NCI-H526 treated with DMSO at 0.1 percent for 48 hours (cell line): ENCODE results near the gene SFN.
"Not testable (repeated sequence)": the region's sequence is repeated elsewhere in the genome, so short reads cannot be mapped to it uniquely, and the experiment has no call there.

Source experiments
- DNase-seq: peaks from one replicate; lab custom pipeline; 2025; lab: John Stamatoyannopoulos, UW

Gene SFN

DNA sequence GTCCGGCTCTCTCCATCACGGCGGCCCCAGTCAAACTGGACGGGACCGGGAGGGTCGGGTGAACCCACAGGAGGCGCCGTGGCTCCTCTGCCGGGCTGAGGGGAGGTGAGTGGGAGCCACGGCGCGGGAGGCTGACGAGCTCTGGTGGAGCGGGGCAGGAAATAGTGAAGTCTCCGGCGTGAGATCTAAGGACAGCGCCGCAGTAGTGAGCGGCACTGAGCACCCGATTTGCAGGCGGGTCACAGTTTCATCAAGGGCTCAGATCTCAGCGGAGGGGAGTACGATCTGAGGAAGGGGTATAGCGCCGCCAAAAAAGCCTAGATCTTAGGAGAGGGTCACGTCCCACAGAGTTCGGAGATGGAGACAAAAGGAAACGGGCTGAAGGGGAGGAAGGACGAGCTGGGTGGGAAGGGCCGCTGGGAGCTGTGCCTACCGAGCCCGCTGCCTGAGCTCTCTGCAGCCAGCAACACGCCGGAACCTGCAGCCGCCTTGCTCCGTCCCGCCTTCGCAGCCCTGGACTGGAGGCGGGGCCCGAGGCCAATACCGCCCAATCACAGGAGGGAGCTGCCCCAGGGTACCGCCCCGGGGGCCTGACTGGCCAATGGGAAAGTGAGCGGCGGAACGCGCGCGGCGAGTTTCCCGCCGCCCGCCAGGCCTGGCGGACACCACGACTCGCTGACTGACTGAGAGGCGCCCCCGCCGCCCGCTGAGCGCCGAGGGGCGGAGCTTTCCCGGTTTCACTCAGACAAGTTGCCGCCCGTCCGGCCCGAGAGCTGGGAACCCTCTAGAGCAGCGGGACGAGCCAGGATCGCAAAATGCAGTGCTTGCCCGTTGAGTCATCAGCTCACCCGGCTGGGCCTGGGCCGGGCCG, 1.9 kb downstream of the SFN start:
- peak; percentile 95 for DNase-seq

GRCh38 chr1:26873097-26873496, 10.1 kb downstream of the SFN start:
- DNase-seq: not testable (repeated sequence)

- no peak for DNase-seq
These were observed 11.9 kb downstream of the SFN start for GRCh38 chr1:26874896-26875295.

GRCh38 chr1:26877326-26877725, 14.4 kb downstream of the SFN start:
- no peak for DNase-seq

DNA sequence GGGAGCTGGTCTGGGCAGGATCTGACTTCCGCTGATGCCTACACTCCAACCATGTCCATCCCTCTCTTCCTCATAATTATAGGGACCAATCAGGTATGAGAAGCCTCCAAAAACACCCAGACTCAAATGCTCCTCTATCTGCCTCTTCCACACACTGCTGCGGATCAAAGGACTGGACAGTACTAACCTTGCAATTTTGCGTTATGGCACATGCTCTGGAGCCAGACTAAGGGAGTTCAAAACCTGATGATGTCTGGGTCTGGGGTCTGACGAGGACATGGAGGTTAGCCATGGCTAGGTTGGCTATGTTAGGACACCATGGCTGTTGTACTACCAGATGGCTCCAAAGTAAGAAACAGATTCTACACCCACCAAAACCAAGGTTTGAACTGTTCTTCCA, 16.8 kb downstream of the SFN start:
- DNase-seq: no peak

- not testable (repeated sequence) for DNase-seq
These were observed 18.7 kb downstream of the SFN start for GRCh38 chr1:26881611-26882010.

- no peak for DNase-seq
These were observed 19.9 kb downstream of the SFN start for GRCh38 chr1:26882696-26883463.

DNA sequence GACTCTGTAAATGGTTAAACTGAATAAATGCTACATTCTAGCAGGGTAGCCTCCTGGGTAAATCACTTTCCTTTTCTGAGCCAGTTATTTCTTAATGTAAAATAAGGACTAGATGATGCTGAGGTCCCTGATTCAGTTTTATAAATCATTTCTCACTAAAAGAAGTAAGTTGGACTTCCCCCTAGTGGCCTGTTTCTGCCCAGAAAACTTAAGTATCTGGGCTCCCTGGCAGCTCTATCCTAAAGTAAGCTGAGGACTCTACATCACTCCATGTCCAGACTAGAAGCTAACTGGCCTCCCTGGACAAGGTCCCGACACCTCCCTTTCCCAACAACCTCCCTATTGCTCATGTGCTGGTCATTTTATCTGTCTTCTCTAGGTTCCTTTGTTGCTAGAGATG, 24.2 kb downstream of the SFN start:
- no peak for DNase-seq

DNA sequence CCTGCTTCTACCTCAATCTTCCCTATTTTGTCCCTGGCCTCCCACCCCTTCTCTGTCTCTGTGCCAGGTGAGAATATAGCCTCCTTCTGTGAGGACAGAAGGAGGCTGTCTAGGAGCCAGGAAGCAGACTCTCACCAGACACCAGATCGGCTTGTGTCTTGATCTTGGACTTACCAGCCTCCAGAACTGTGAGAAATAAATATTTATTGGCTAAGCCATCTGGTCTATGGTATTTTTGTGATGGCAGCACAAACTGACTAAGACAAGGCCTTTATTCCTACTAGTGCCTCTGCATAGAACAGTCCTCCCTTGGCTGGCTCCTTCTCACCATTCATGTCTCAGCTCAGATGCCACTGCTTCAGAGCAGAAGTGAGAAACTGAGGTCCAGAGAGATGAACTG, 25.3 kb downstream of the SFN start:
- no peak for DNase-seq

GRCh38 chr1:26889551-26890466, 26.9 kb downstream of the SFN start, which contains the start of gene GPN2:
GPN2 (minus strand) TSS chr1:26890283; CDS start chr1:26890096, 187 bp downstream.
- peak; percentile 26 for DNase-seq

DNA sequence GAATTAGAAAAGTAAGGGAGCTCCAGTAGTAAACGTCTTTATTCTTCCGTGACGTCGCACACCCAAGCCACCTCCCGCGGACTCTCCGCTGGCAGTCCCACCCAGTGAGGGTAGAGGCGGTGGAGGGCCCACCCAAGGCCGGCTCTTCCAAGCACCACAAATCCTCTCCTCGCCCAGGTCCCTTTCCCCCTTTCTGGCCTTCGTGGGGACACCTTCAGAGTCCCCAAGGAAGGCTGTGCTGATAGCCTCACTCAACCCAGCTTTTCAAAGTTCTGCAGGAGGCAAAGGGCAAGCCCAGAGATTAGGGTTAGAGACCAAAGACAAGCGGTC, 27.5 kb downstream of the SFN start:
- no peak for DNase-seq

DNA sequence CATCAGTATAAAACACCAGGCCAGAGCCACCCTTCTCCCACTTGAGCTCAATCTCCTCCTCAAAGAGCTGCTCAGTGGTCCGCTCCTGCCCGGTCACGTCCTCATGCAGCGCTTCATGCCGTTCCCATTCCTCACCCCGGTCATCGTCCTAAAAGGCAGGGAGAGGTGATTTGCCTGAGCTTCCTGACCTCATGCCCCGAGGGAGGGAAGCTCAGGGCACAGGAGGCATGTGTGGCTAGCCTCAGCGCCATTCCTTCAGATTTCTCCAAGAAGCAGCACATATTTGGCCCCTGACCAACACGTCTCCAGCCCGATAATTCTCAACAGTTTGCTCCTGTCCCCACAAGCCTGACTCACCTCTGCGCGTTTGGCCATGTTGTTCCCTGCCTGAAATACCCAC, 31.3 kb downstream of the SFN start:
- no peak for DNase-seq

DNA sequence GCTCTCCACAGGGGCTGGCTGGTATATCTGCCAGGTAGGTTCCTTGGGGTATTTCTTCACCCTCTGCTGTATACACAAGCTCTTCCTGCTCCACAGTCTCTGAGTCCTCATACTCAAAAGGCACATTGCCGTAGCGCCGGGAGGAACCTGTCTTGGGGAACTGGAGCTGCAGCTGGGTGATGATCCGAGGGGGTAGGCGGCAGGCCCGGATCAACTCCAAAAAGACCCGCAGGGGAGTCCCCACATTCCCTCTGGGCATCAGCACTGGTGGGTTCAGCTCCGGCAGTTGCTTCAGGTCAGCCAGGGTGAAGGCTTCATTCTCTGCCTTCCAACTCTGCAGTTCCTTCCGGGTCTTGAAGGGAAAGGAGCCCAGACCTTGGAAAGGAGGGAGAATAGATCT, 34.4 kb downstream of the SFN start:
- no peak for DNase-seq

- peak; percentile 84 for DNase-seq
These were observed 37.3 kb downstream of the SFN start, which contains the start of gene GPATCH3 for GRCh38 chr1:26900001-26900814. GPATCH3 (minus strand) TSS chr1:26900467; CDS start chr1:26900442, 25 bp downstream.

- DNase-seq: no peak
These were observed 38.0 kb downstream of the SFN start for GRCh38 chr1:26900815-26901511.

DNA sequence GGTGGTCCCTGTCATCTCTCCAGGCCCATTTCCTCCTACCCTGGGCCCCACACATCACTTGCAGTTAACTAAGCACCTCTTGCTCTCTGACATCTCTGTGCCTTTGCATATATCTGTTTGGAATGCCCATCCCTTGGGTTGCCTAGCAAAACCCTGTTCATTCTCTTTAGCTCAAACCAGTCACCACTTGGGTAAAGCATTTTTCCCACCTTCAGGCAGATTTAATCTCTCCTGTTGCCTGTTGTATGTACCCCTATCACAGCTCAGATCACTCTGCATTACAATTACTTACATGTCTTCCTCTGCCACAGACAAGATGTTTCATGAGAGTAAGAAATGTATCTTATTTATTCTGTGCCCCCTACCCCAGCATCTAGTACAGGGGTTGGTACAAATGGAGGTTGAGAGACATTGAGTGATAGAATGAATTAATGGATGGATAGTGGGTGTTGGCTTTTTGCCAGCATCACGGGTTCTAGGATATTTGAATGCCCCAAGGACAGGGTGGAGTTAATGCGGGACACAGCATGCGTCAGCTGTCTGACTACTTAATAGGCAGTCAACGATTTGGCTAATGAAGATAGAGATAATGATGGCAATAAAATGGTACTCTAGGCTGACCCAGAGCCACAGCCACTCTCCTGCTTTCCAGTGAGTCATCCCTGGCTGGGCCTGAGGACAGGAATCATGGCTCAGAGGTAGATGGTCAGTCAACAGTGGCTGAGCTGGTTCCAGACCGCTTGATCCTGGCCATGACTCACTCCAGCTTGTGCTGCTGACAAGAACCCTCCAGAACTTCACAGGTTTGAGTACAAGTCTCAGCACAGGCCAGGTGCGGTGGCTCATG, 44.3 kb downstream of the SFN start:
- no peak for DNase-seq

DNA sequence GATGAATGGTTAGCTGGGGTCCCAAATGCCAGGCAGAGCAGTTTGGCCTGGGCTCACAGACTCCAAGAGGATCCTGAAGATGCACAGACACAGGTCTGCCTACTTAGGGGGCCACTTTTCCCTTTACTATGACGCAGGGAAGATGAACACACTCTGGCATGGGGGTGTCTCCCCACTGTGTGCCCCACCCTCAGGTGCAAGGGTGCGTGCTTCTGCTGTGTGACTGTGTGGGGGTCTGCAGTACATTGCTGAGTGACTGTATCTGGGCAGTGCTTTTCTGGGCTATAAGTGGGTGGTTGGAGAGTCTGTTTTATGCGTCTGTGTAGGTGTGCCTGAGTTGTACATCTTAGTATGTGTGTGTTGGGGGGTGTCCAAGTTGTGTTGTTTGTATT, 47.0 kb downstream of the SFN start:
- no peak for DNase-seq

DNA sequence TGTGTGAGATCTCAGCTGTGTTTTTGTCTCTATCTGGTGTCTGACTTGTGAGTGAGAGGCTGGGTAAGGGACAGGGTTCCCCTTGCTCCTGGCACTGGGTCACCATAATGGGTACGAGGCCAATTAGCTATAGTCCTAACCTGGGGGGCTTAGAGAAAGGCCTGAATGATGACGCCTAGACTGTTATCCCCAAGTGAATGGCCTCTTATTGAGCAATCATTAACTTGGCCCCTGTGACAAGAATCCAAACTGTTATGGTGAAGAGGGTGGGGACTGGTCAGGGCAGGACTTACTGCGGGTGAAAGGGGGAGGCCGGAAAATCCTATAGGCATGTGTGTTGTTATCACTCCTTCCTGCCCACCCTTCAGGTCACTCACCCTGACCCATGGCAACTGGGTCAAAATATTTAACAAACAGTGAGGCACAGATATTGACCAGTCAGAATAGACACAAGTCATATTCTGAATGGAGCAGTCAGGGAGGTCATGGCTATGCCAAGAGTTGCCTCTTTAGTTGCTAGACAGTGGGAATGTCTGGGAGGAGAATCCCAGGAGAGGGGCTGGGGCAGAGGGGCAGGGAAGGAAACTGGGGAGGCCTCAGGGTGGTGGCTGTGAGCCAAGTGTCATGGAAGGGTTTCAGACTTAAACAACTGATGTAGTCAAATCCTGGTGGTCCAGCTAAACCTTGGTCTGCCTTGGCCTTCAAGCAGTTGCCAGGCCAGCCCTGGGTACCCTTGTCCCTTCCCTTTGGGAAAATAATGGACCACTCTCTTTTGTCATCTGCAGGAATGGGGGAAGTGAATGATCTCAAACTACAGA, 47.6 kb downstream of the SFN start:
- no peak for DNase-seq
